Pulmonary artery endothelial cell (primary cell): ENCODE results near the gene RAB29. TPM values are rescaled to one million over a fixed set of nuclear protein-coding genes. Genes with fewer than 3 reads are reported as not detected.
"Not testable (repeated sequence)": the region's sequence is repeated elsewhere in the genome, so short reads cannot be mapped to it uniquely, and the experiment has no call there.

Source experiments
- DNase-seq: peaks from one replicate; pipeline ENCODE4 v3.0.0-alpha.2; 2011; ENCODE audit warnings: low read depth, low spot score
- total RNA-seq: library from RNA; depleted of rRNA; stranded (reverse); fragments of >200 nt; gene quantifications from 2 replicates; pipeline ENCODE4 v1.2.3, GENCODE V29; 2014

Gene RAB29
- total RNA-seq = 26.6 and 40.6 TPM in 2 replicates

- peak; percentile 43 for DNase-seq
Observed at GRCh38 chr1:205775015-205775716, at the start of gene RAB29. TSS of gene RAB29 (minus strand) at chr1:205775482. CDS start at chr1:205774956, 526 bp downstream.

- no peak for DNase-seq
Observed at GRCh38 chr1:205824180-205824579, 48.9 kb upstream of the RAB29 start.

- not testable (repeated sequence) for DNase-seq
Observed at GRCh38 chr1:205823260-205823659, 48.0 kb upstream of the RAB29 start.

- DNase-seq = no peak
Observed at GRCh38 chr1:205822397-205822796, 47.1 kb upstream of the RAB29 start.

- DNase-seq = no peak
Observed at GRCh38 chr1:205817988-205818387, 42.7 kb upstream of the RAB29 start.

GRCh38 chr1:205817364-205817763 is 42.1 kb upstream of the RAB29 start:
- no peak for DNase-seq

GRCh38 chr1:205813755-205814058 is 38.4 kb upstream of the RAB29 start:
- DNase-seq = no peak

GRCh38 chr1:205812878-205813754 is 37.8 kb upstream of the RAB29 start, which contains the start of gene SLC41A1:
TSS of gene SLC41A1 (minus strand) at chr1:205813198. CDS start at chr1:205810441, 2,757 bp downstream.
- DNase-seq = peak; percentile 68

GRCh38 chr1:205812271-205812877 is 37.1 kb upstream of the RAB29 start:
- no peak for DNase-seq

GRCh38 chr1:205811660-205812059 is 36.4 kb upstream of the RAB29 start:
- no peak for DNase-seq

- DNase-seq = no peak
Observed at GRCh38 chr1:205810448-205811157, 35.3 kb upstream of the RAB29 start.

- no peak for DNase-seq
Observed at GRCh38 chr1:205809942-205810345, 34.7 kb upstream of the RAB29 start.

GRCh38 chr1:205809469-205809868 is 34.2 kb upstream of the RAB29 start:
- DNase-seq = no peak

GRCh38 chr1:205805082-205805711 is 29.9 kb upstream of the RAB29 start:
- DNase-seq = no peak

GRCh38 chr1:205804605-205805004 is 29.3 kb upstream of the RAB29 start:
- DNase-seq = no peak

GRCh38 chr1:205803986-205804385 is 28.7 kb upstream of the RAB29 start:
- no peak for DNase-seq

GRCh38 chr1:205802060-205802459 is 26.8 kb upstream of the RAB29 start:
- DNase-seq = no peak

- DNase-seq = no peak
Observed at GRCh38 chr1:205800981-205801703, 25.9 kb upstream of the RAB29 start.

- no peak for DNase-seq
Observed at GRCh38 chr1:205800427-205800826, 25.1 kb upstream of the RAB29 start.

GRCh38 chr1:205798577-205798976 is 23.3 kb upstream of the RAB29 start:
- DNase-seq = no peak
